DMS153 treated with DMSO at 0.1 percent for 48 hours (cell line): ENCODE results near the gene PARD3.

ENCODE experiments used
- DNase-seq: peaks from one replicate; lab custom pipeline; 2025; ENCODE audit not compliant: unreplicated experiment; lab: John Stamatoyannopoulos, UW

Gene PARD3

GRCh38 chr10:34513636-34514035 lies 301.5 kb downstream of the PARD3 start:
- DNase-seq, result no peak

GRCh38 chr10:34507217-34507616 lies 307.9 kb downstream of the PARD3 start:
- peak; percentile 17 for DNase-seq

GRCh38 chr10:34506786-34507185 lies 308.3 kb downstream of the PARD3 start:
- DNase-seq, result no peak

- no peak for DNase-seq
Observed at GRCh38 chr10:34505338-34505737, 309.8 kb downstream of the PARD3 start.

- no peak for DNase-seq
Observed at GRCh38 chr10:34504534-34504933, 310.6 kb downstream of the PARD3 start.

GRCh38 chr10:34503704-34504103 lies 311.4 kb downstream of the PARD3 start:
- DNase-seq, result no peak

GRCh38 chr10:34499612-34500279 lies 315.4 kb downstream of the PARD3 start:
- no peak for DNase-seq

GRCh38 chr10:34498821-34499220 lies 316.3 kb downstream of the PARD3 start:
- DNase-seq, result no peak

- no peak for DNase-seq
Observed at GRCh38 chr10:34495938-34496337, 319.2 kb downstream of the PARD3 start.

GRCh38 chr10:34494012-34494411 lies 321.1 kb downstream of the PARD3 start:
- DNase-seq, result no peak

GRCh38 chr10:34492081-34492480 lies 323.0 kb downstream of the PARD3 start:
- peak; percentile 43 for DNase-seq

GRCh38 chr10:34491678-34492077 lies 323.4 kb downstream of the PARD3 start:
- DNase-seq, result no peak

- DNase-seq, result no peak
Observed at GRCh38 chr10:34489973-34490745, 324.9 kb downstream of the PARD3 start.

- DNase-seq, result no peak
Observed at GRCh38 chr10:34489411-34489810, 325.7 kb downstream of the PARD3 start.

- no peak for DNase-seq
Observed at GRCh38 chr10:34488476-34489130, 326.5 kb downstream of the PARD3 start.

- no peak for DNase-seq
Observed at GRCh38 chr10:34486008-34486407, 329.1 kb downstream of the PARD3 start.

- no peak for DNase-seq
Observed at GRCh38 chr10:34484164-34484563, 330.9 kb downstream of the PARD3 start.

- no peak for DNase-seq
Observed at GRCh38 chr10:34480345-34480744, 334.8 kb downstream of the PARD3 start.

- DNase-seq, result no peak
Observed at GRCh38 chr10:34479520-34480179, 335.4 kb downstream of the PARD3 start.

GRCh38 chr10:34477249-34477648 lies 337.8 kb downstream of the PARD3 start:
- no peak for DNase-seq

GRCh38 chr10:34476608-34477007 lies 338.5 kb downstream of the PARD3 start:
- DNase-seq, result no peak

- DNase-seq, result no peak
Observed at GRCh38 chr10:34475786-34476185, 339.3 kb downstream of the PARD3 start.
